B cell (primary cell): ENCODE measurements around the gene ZNF407. TPM values are rescaled to one million over a fixed set of nuclear protein-coding genes. Genes with fewer than 3 reads are reported as not detected.

Source experiments
- ATAC-seq: fragments of 200-7000 bp; cut with Tn5 transposase; one replicate; pipeline ENCODE4 v1.10.0; 2021; ENCODE audit warnings: low read depth, mild to moderate bottlenecking, moderate number of reproducible peaks, moderate library complexity
- CTCF ChIA-PET: fragments of 350-600 bp; sonication (Branson Sonifier 250); formaldehyde crosslinking; loops from one replicate; lab custom pipeline; 2021; ENCODE audit warnings: antibody characterized with exemption, inconsistent platforms; lab: Charles Lee
- POLR2A ChIA-PET: fragments of 350-600 bp; sonication (Branson Sonifier 250); formaldehyde crosslinking; loops from one replicate; lab custom pipeline; 2021; ENCODE audit warnings: antibody characterized with exemption; lab: Charles Lee
- DNase-seq: peaks from one replicate; pipeline ENCODE4 v3.0.0; 2013
- H2AFZ ChIP-seq: 2 replicates; pipeline ENCODE4 v1.6.1; 2012; ENCODE audit warnings: mild to moderate bottlenecking, low read depth, low read length; ENCODE audit not compliant: insufficient read depth, poor library complexity, severe bottlenecking
- H3K27ac ChIP-seq, 2 donors: 1 replicate in 1 of 2; 2 replicates in 1 of 2; pipeline ENCODE4 v1.5.1; 2012 to 2013; ENCODE audit warnings: low read length in 2 of 2, mild to moderate bottlenecking in 2 of 2, moderate library complexity in 1 of 2
- H3K27me3 ChIP-seq, 4 experiments: fragments of 200-600 bp in 1 of 4; sonication (generic) in 1 of 4; replicated peaks in 1 of 4; 1 replicate in 2 of 4; 2 replicates in 2 of 4; pipeline versions ENCODE4 v1.6.1 to v1.7.0; 2013 to 2016; ENCODE audit warnings: low read length in 3 of 4, mild to moderate bottlenecking in 2 of 4, mixed read lengths in 1 of 4, moderate library complexity in 1 of 4; ENCODE audit not compliant: insufficient read depth in 4 of 4, control insufficient read depth in 3 of 4; ENCODE audit errors: control extremely low read depth in 1 of 4
- H3K36me3 ChIP-seq, 2 experiments: replicated peaks in 1 of 2; 1 replicate in 1 of 2; 2 replicates in 1 of 2; pipeline versions ENCODE4 v1.6.1 to v1.7.1; 2013; ENCODE audit warnings: low read length in 1 of 2; ENCODE audit not compliant: insufficient read depth in 2 of 2, control insufficient read depth in 1 of 2; ENCODE audit errors: control extremely low read depth in 1 of 2, extremely low read depth in 1 of 2
- H3K4me1 ChIP-seq, 2 donors: fragments of 200-600 bp in 1 of 2; sonication (generic) in 1 of 2; 1 replicate in 1 of 2; 2 replicates in 1 of 2; pipeline versions ENCODE4 v1.5.1 to v1.6.1; 2013 to 2017; ENCODE audit warnings: low read length in 2 of 2; ENCODE audit not compliant: control insufficient read depth in 2 of 2, insufficient read depth in 2 of 2
- H3K4me2 ChIP-seq: replicated peaks from 2 replicates; pipeline ENCODE3; 2012; ENCODE audit warnings: mild to moderate bottlenecking, low read depth, low read length; ENCODE audit not compliant: poor library complexity, severe bottlenecking
- H3K4me3 ChIP-seq, 5 experiments: fragments of 200-600 bp in 1 of 5; sonication (generic) in 1 of 5; 1 replicate in 3 of 5; 2 replicates in 2 of 5; pipeline versions ENCODE4 v1.5.1 to v1.7.0; 2011 to 2016; ENCODE audit warnings: low read length in 4 of 5, mild to moderate bottlenecking in 4 of 5, low read depth in 2 of 5, control low read depth in 1 of 5, moderate library complexity in 1 of 5; ENCODE audit not compliant: insufficient read depth in 1 of 5; ENCODE audit errors: control extremely low read depth in 1 of 5, extremely low read depth in 1 of 5
- H3K79me2 ChIP-seq: fragments of 200-600 bp; sonication (generic); one replicate; pipeline ENCODE4 v1.6.0; 2016; ENCODE audit warnings: low read length; ENCODE audit not compliant: control insufficient read depth, insufficient read depth
- H3K9ac ChIP-seq: fragments of 200-600 bp; sonication (generic); 2 replicates; pipeline ENCODE4 v1.6.1; 2017; ENCODE audit warnings: mild to moderate bottlenecking, low read length, moderate library complexity
- H3K9me3 ChIP-seq, 3 donors: one replicate each; pipeline versions ENCODE4 v1.6.1 to v1.7.1; 2013; ENCODE audit warnings: low read length in 2 of 3; ENCODE audit not compliant: control insufficient read depth in 2 of 3, insufficient read depth in 1 of 3; ENCODE audit errors: control extremely low read depth in 1 of 3
- H4K20me1 ChIP-seq: 2 replicates; pipeline ENCODE4 v1.6.0; 2012; ENCODE audit warnings: mild to moderate bottlenecking, low read length; ENCODE audit not compliant: insufficient read depth, control insufficient read depth, poor library complexity, severe bottlenecking
- H3K27ac Mint-ChIP-seq: one replicate; pipeline ENCODE4 v1.8.0; 2021; ENCODE audit warnings: mixed read lengths
- H3K27me3 Mint-ChIP-seq: one replicate; pipeline ENCODE4 v1.8.0; 2021; ENCODE audit warnings: mixed read lengths
- H3K4me1 Mint-ChIP-seq: one replicate; pipeline ENCODE4 v1.8.0; 2021; ENCODE audit warnings: mixed read lengths
- H3K4me3 Mint-ChIP-seq: one replicate; pipeline ENCODE4 v1.8.0; 2021; ENCODE audit warnings: mixed read lengths
- H3K9me3 Mint-ChIP-seq: one replicate; pipeline ENCODE4 v1.8.0; 2022; ENCODE audit warnings: mixed read lengths; ENCODE audit not compliant: insufficient read depth
- EZH2 ChIP-seq: IDR thresholded peaks from 2 replicates; pipeline ENCODE4 v1.6.1; 2012; ENCODE audit warnings: borderline replicate concordance, low read depth, mild to moderate bottlenecking, moderate library complexity, low read length; ENCODE audit not compliant: insufficient read depth, poor library complexity, severe bottlenecking
- WGBS: methylation state at CpG from one replicate; pipeline ENCODE4 v1.1.5; 2013; ENCODE audit warnings: missing lambda C conversion rate; ENCODE audit not compliant: insufficient coverage; 5-methylcytosine and 5-hydroxymethylcytosine counted together
- intact Hi-C: fragments of 100-400 bp; cut with micrococcal nuclease; formaldehyde crosslinking; loops from one replicate; pipeline ENCODE4 v1.10.0; 2022
- polyA plus RNA-seq: library from polyadenylated mRNA; depleted of rRNA; stranded (reverse); fragments of >200 nt; gene quantifications from 2 replicates; pipeline ENCODE4 v1.2.3, GENCODE V29; 2012
- total RNA-seq, 2 donors: library from RNA; stranded (reverse); fragments of 120-200 nt in 1 of 2; gene quantifications; 1 replicate in 1 of 2; 2 replicates in 1 of 2; pipeline versions ENCODE4 v1.2.3 to v1.2.4, GENCODE V29; 2013 to 2022
- TF ChIP-seq, protein P1 (sequence below): fragments of 200-600 bp; IDR thresholded peaks from one replicate; pipeline ENCODE4 v1.8.0; 2022; ENCODE audit warnings: antibody characterized with exemption, mild to moderate bottlenecking

ZNF407 gene
- total and polyA plus RNA-seq, 2 donors (not counting 1 experiment from before 2014, with no cell fraction given) = 4.5 to 37.1 TPM

DNA sequence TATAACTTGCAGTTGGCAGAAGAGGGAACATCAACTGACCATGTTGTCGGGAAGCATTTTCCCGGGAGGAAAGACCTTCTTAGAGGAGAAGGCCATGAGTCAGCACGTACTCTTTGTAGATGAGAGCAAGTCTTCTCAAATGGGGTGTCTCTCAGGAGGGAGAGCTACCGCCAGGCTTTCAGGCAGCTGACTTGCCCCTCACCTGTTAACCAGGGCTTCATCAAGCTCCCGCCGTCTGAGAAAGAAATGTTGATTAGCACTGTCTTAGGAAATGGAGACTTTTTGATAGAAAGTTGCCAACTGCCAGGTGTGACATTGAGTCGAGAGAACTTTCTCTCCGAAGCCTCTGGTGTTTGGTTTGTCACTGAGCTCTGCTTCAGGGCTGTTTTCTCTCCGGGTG lies 196.1 kb downstream of the ZNF407 start:
- CTCF ChIA-PET = no interaction called here
- H2AFZ ChIP-seq = no peak overlapping the region

DNA sequence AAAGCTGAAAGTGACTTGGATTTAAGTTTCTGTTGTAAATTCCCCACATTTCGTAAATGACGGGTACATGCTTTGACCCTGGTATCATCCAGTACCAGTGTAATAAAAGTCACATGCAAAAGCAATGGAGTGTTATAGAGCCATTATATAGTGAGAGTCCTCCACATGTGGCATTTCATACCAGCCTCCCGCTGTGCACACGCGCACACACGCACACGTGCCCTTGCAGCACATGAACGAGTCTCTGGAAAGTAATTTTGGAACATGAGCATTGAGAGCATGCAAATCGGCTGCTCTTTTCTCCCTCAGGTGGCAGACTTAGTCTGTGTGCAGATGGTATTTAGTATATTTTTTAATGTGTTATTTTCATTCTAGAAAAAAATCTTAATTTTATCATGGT lies 198.1 kb downstream of the ZNF407 start:
- Histone ChIP-seq H3K27ac (no peak overlapping the region), H3K4me2 (no peak overlapping the region)

More for the DNA sequence above, 196.1 kb downstream of the ZNF407 start:
- no peaks in the 10 kb centered on the region for H4K20me1 ChIP-seq
- peaks cover 0 to 4% of the 10 kb centered on the region in 2 donors for H3K4me1 ChIP-seq
- H3K27ac ChIP-seq = no peak overlapping the region
- H3K27me3 ChIP-seq = no peaks in the 10 kb centered on the region
- Mint-ChIP-seq H3K4me3 (no peak overlapping the region), H3K4me1 (peaks cover 23% of the 10 kb centered on the region), H3K9me3 (no peaks in the 10 kb centered on the region), H3K27me3 (no peaks in the 10 kb centered on the region), H3K27ac (no peak overlapping the region)
- intact Hi-C loops = no loop called here
- no peak overlapping the region for H3K9ac ChIP-seq
- ATAC-seq (no peak), DNase-seq (no peak)
- POLR2A ChIA-PET = no interaction called here
- H3K9me3 ChIP-seq = no peaks in the 10 kb centered on the region
- H3K4me2 ChIP-seq = no peak overlapping the region
- H3K36me3 ChIP-seq = peaks cover 4 to 5% of the 10 kb centered on the region in 2 experiments
- TF ChIP-seq EZH2 = no peak
- TF ChIP-seq, protein P1, sequence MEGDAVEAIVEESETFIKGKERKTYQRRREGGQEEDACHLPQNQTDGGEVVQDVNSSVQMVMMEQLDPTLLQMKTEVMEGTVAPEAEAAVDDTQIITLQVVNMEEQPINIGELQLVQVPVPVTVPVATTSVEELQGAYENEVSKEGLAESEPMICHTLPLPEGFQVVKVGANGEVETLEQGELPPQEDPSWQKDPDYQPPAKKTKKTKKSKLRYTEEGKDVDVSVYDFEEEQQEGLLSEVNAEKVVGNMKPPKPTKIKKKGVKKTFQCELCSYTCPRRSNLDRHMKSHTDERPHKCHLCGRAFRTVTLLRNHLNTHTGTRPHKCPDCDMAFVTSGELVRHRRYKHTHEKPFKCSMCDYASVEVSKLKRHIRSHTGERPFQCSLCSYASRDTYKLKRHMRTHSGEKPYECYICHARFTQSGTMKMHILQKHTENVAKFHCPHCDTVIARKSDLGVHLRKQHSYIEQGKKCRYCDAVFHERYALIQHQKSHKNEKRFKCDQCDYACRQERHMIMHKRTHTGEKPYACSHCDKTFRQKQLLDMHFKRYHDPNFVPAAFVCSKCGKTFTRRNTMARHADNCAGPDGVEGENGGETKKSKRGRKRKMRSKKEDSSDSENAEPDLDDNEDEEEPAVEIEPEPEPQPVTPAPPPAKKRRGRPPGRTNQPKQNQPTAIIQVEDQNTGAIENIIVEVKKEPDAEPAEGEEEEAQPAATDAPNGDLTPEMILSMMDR = no peak
- H3K4me3 ChIP-seq = no peak overlapping the region
- 82% methylated on average over 8 of the region's 9 CpGs for WGBS
- no peaks in the 10 kb centered on the region for H3K79me2 ChIP-seq

More for the DNA sequence above, 198.1 kb downstream of the ZNF407 start:
- no peak overlapping the region for H3K4me3 Mint-ChIP-seq
- H3K4me3 ChIP-seq = no peak overlapping the region
- no peak overlapping the region for H2AFZ ChIP-seq
- peaks cover 23% of the 10 kb centered on the region for H3K4me1 Mint-ChIP-seq
- CTCF ChIA-PET = no interaction called here
- no peaks in the 10 kb centered on the region for H3K9me3 Mint-ChIP-seq
- ATAC-seq = no peak
- no peaks in the 10 kb centered on the region for H3K9me3 ChIP-seq
- peaks cover 0 to 4% of the 10 kb centered on the region in 2 donors for H3K4me1 ChIP-seq
- 76% methylated on average over 5 of the region's 9 CpGs for WGBS
- no peak for DNase-seq
- intact Hi-C loops = no loop called here
- no peak overlapping the region for H3K27ac Mint-ChIP-seq
- no peaks in the 10 kb centered on the region for H3K27me3 ChIP-seq
- TF ChIP-seq, protein P1 = no peak
- no peak for TF ChIP-seq EZH2
- H4K20me1 ChIP-seq = no peaks in the 10 kb centered on the region
- H3K36me3 ChIP-seq = peaks cover 0 to 5% of the 10 kb centered on the region in 2 experiments
- no peaks in the 10 kb centered on the region for H3K79me2 ChIP-seq
- POLR2A ChIA-PET = no interaction called here
- no peak overlapping the region for H3K9ac ChIP-seq
- no peaks in the 10 kb centered on the region for H3K27me3 Mint-ChIP-seq
